GM23248 (cell line): ENCODE measurements around the gene SIX5. TPM values are rescaled to one million over a fixed set of nuclear protein-coding genes. Genes with fewer than 3 reads are reported as not detected.
A peak's percentile ranks its signal among the peaks of the same experiment; 100 is the strongest.

ENCODE experiments used
- DNase-seq: peaks from one replicate; pipeline ENCODE4 v3.0.0-alpha.2; 2015
- H2AFZ ChIP-seq: fragments of 200-600 bp; sonication (generic); 2 replicates; pipeline ENCODE4 v1.6.1; 2016; ENCODE audit warnings: antibody characterized with exemption
- H3F3A ChIP-seq: fragments of 200-600 bp; sonication (generic); 2 replicates; pipeline ENCODE4 v1.6.1; 2016; ENCODE audit warnings: mild to moderate bottlenecking, antibody characterized with exemption, mixed run types; ENCODE audit not compliant: insufficient read depth
- H3K27ac ChIP-seq: fragments of 200-600 bp; sonication (generic); 2 replicates; pipeline ENCODE4 v1.5.1; 2016; ENCODE audit warnings: mild to moderate bottlenecking
- H3K27me3 ChIP-seq: fragments of 200-600 bp; sonication (generic); replicated peaks from 2 replicates; pipeline ENCODE4 v1.6.1; 2016; ENCODE audit warnings: mild to moderate bottlenecking; ENCODE audit not compliant: insufficient read depth
- H3K36me3 ChIP-seq: fragments of 200-600 bp; sonication (generic); 2 replicates; pipeline ENCODE4 v1.6.1; 2016; ENCODE audit warnings: low read depth, mild to moderate bottlenecking
- H3K4me1 ChIP-seq: fragments of 200-600 bp; sonication (generic); 2 replicates; pipeline ENCODE4 v1.6.1; 2016; ENCODE audit warnings: mild to moderate bottlenecking; ENCODE audit not compliant: insufficient read depth
- H3K4me2 ChIP-seq: fragments of 200-600 bp; sonication (generic); one replicate; pipeline ENCODE4 v1.6.1; 2016; ENCODE audit warnings: mild to moderate bottlenecking; ENCODE audit not compliant: unreplicated experiment
- H3K4me3 ChIP-seq: fragments of 200-600 bp; sonication (generic); 2 replicates; pipeline ENCODE4 v1.5.1; 2016; ENCODE audit warnings: mild to moderate bottlenecking
- H3K79me2 ChIP-seq: fragments of 200-600 bp; sonication (generic); 2 replicates; pipeline ENCODE4 v1.6.1; 2016; ENCODE audit warnings: mild to moderate bottlenecking; ENCODE audit not compliant: insufficient read depth
- H3K9ac ChIP-seq: fragments of 200-600 bp; sonication (generic); 2 replicates; pipeline ENCODE4 v1.6.1; 2016; ENCODE audit warnings: mild to moderate bottlenecking
- H3K9me2 ChIP-seq: fragments of 200-600 bp; sonication (generic); 2 replicates; pipeline ENCODE4 v1.6.1; 2016; ENCODE audit warnings: mixed run types, mild to moderate bottlenecking, moderate library complexity; ENCODE audit not compliant: insufficient read depth
- H3K9me3 ChIP-seq: fragments of 200-600 bp; sonication (generic); one replicate; pipeline ENCODE4 v1.6.1; 2017; ENCODE audit warnings: low read depth
- H4K20me1 ChIP-seq: fragments of 200-600 bp; sonication (generic); 2 replicates; pipeline ENCODE4 v1.6.0; 2016; ENCODE audit not compliant: insufficient read depth
- EZH2 ChIP-seq: fragments of 200-600 bp; sonication (generic); IDR thresholded peaks from 2 replicates; pipeline ENCODE4 v1.6.1; 2018; ENCODE audit warnings: antibody characterized with exemption, mild to moderate bottlenecking; ENCODE audit not compliant: insufficient read depth, poor library complexity, severe bottlenecking
- EZH2phosphoT487 ChIP-seq: fragments of 200-600 bp; sonication (generic); IDR thresholded peaks from 2 replicates; pipeline ENCODE4 v1.6.1; 2018; ENCODE audit warnings: antibody characterized with exemption, moderate library complexity, mild to moderate bottlenecking, low read depth; ENCODE audit not compliant: insufficient read depth
- WGBS, 2 experiments: methylation state at CpG; one replicate each; pipeline ENCODE4 v1.1.6; 2015 to 2017; ENCODE audit warnings: low lambda C conversion rate in 2 of 2, low coverage in 1 of 2; ENCODE audit errors: missing lambda C conversion rate in 2 of 2; 5-methylcytosine and 5-hydroxymethylcytosine counted together
- in situ Hi-C: fragments of 300-500 bp; cut with MboI; formaldehyde crosslinking; loops from 2 replicates; pipeline ENCODE4 v1.15.0; 2020
- polyA plus RNA-seq: library from polyadenylated mRNA; unstranded; fragments of >200 nt; fragmentation: Nextera tagmentation; extraction: Ambion mirVana; gene quantifications from 2 replicates; pipeline ENCODE4 v1.2.1, GENCODE V29; 2016
- total RNA-seq: library from RNA; depleted of rRNA; stranded (reverse); fragments of >200 nt; shearing (Covaris generic); gene quantifications from 2 replicates; pipeline ENCODE4 v1.2.3, GENCODE V29; 2014; rRNA removed

The SIX5 gene
- total and polyA plus RNA-seq, 2 experiments from 2014 or later: 6.1 to 16.8 TPM

GRCh38 chr19:45717131-45717982, 51.7 kb downstream of the SIX5 start:
- Histone ChIP-seq H3K4me2 (peak overlapping the region; percentile 93), H3K36me3 (no peaks in the 10 kb centered on the region), H3K27ac (peak overlapping the region; percentile 77), H4K20me1 (no peaks in the 10 kb centered on the region), H3F3A (peaks cover 15% of the 10 kb centered on the region), H3K9me3 (no peaks in the 10 kb centered on the region), H3K9me2 (no peaks in the 10 kb centered on the region), H3K4me3 (peak overlapping the region; percentile 90), H3K4me1 (peaks cover 22% of the 10 kb centered on the region), H3K79me2 (peaks cover 82% of the 10 kb centered on the region), H3K9ac (peak overlapping the region; percentile 83), H2AFZ (peak overlapping the region; percentile 79), H3K27me3 (no peaks in the 10 kb centered on the region)
- no peak for TF ChIP-seq EZH2
- no peak for TF ChIP-seq EZH2phosphoT487
- in situ Hi-C loops: no loop called here
- 1 to 2% methylated on average over 50 to 51 of the region's 51 CpGs for WGBS, 2 experiments
- DNase-seq: peak; percentile 100

DNA sequence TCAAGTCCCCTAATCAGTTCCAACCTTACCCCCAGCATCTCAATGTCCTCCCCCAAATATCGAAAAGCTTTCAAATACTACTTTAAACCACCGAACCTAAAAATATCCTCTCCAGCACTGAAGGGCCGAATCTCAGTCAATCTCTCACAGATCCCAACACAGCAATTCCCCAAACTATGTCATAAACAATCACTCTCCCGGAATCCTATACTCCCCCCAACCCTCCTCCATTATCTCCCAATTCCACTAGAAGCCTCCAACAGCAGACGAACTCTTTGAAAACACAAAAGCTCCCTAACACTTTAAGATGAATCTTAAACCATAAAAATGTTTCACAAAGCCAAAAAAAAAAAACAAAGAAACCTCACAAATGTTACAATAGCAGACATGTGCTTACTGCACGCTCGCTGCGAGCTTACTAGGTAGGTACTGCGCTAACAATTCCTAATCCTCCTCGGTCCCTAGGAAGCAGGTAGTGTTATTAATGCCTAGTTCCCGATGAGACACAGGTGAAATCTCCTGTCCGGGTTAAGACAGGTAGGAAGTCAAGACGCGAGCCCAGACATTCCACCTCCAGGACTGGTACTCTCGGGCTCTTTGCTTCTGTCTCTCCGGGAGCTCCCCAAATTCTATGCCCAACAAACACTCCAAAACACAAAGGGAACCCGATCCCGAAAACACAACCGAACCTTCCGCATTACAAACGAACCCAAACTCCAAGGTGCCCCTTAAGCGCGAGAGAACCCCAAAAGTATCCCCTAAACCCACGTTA, 52.5 kb downstream of the SIX5 start:
- H3K79me2 ChIP-seq: peaks cover 78% of the 10 kb centered on the region
- DNase-seq: peak; percentile 61

GRCh38 chr19:45715139-45715538, 53.9 kb downstream of the SIX5 start:
- Histone ChIP-seq H2AFZ (no peak overlapping the region), H3K79me2 (peaks cover 84% of the 10 kb centered on the region), H3K9me2 (no peaks in the 10 kb centered on the region), H3K9me3 (no peaks in the 10 kb centered on the region), H4K20me1 (no peaks in the 10 kb centered on the region), H3K4me3 (no peak overlapping the region), H3K36me3 (no peaks in the 10 kb centered on the region), H3K4me2 (no peak overlapping the region), H3F3A (peaks cover 15% of the 10 kb centered on the region), H3K4me1 (peaks cover 14% of the 10 kb centered on the region), H3K9ac (no peak overlapping the region), H3K27me3 (no peaks in the 10 kb centered on the region), H3K27ac (no peak overlapping the region)
- in situ Hi-C loops: no loop called here
- WGBS, 2 experiments: 89 to 96% methylated on average over 3 of the region's 3 CpGs
- no peak for DNase-seq
- TF ChIP-seq EZH2 (no peak), EZH2phosphoT487 (no peak)

More for the DNA sequence above, 52.5 kb downstream of the SIX5 start:
- Histone ChIP-seq H3K9me2 (no peaks in the 10 kb centered on the region), H3K9me3 (no peaks in the 10 kb centered on the region), H3K4me1 (peaks cover 14% of the 10 kb centered on the region), H3K4me3 (peak overlapping the region; percentile 90), H4K20me1 (no peaks in the 10 kb centered on the region), H3K36me3 (no peaks in the 10 kb centered on the region), H3K27ac (peak overlapping the region; percentile 21), H3K4me2 (peak overlapping the region; percentile 93), H3F3A (peaks cover 15% of the 10 kb centered on the region), H3K9ac (peak overlapping the region; percentile 83), H3K27me3 (no peaks in the 10 kb centered on the region), H2AFZ (peak overlapping the region; percentile 79)
- no peak for TF ChIP-seq EZH2
- no peak for TF ChIP-seq EZH2phosphoT487
- in situ Hi-C loops: no loop called here
- 2% methylated on average over 24 of the region's 24 CpGs for WGBS, 2 experiments

Other genes starting within 250 kb of the SIX5 start
- gene OPA3, start 184.4 kb downstream of the SIX5 start, total RNA-seq: 5.3 and 10.6 TPM in 2 replicates
- 11.8 and 11.9 TPM in 2 replicates for gene OPA3, start 184.4 kb downstream of the SIX5 start, polyA plus RNA-seq
- 0.32 TPM in 1 of 2 replicates, not detected in the other for gene GPR4, start 167.0 kb downstream of the SIX5 start, total RNA-seq
- gene GPR4, start 167.0 kb downstream of the SIX5 start, polyA plus RNA-seq: 0.51 and 1.6 TPM in 2 replicates
- gene EML2, start 129.9 kb downstream of the SIX5 start, total RNA-seq: 24.4 and 27.5 TPM in 2 replicates
- 6.6 and 8.3 TPM in 2 replicates for gene EML2, start 129.9 kb downstream of the SIX5 start, polyA plus RNA-seq
- not detected in 2 replicates for gene GIPR, start 101.0 kb downstream of the SIX5 start, total RNA-seq
- gene GIPR, start 101.0 kb downstream of the SIX5 start, polyA plus RNA-seq: not detected in 2 replicates
- gene SNRPD2, start 77.3 kb downstream of the SIX5 start, total RNA-seq: 129 and 152 TPM in 2 replicates
- 544 and 545 TPM in 2 replicates for gene SNRPD2, start 77.3 kb downstream of the SIX5 start, polyA plus RNA-seq
- 8.6 and 13.2 TPM in 2 replicates for gene QPCTL, start 76.6 kb downstream of the SIX5 start, total RNA-seq
- gene QPCTL, start 76.6 kb downstream of the SIX5 start, polyA plus RNA-seq: 7.4 and 7.6 TPM in 2 replicates
- gene FBXO46, start 38.4 kb downstream of the SIX5 start, total RNA-seq: 6.3 and 9.1 TPM in 2 replicates
- gene FBXO46, start 38.4 kb downstream of the SIX5 start, polyA plus RNA-seq: 3.1 and 3.3 TPM in 2 replicates
- not detected in 2 replicates for gene MEIOSIN, start 35.8 kb downstream of the SIX5 start, total RNA-seq
- not detected in 2 replicates for gene MEIOSIN, start 35.8 kb downstream of the SIX5 start, polyA plus RNA-seq
- gene DMPK, start 13.2 kb upstream of the SIX5 start, total RNA-seq: 26.6 and 34.4 TPM in 2 replicates
- gene DMPK, start 13.2 kb upstream of the SIX5 start, polyA plus RNA-seq: 13.0 and 15.3 TPM in 2 replicates
- 32.2 and 32.6 TPM in 2 replicates for gene DMWD, start 23.6 kb upstream of the SIX5 start, total RNA-seq
- 11.5 and 14.5 TPM in 2 replicates for gene DMWD, start 23.6 kb upstream of the SIX5 start, polyA plus RNA-seq
- gene RSPH6A, start 46.1 kb upstream of the SIX5 start, total RNA-seq: not detected in 2 replicates
- not detected in 2 replicates for gene RSPH6A, start 46.1 kb upstream of the SIX5 start, polyA plus RNA-seq
- 28.1 and 81.4 TPM in 2 replicates for gene SYMPK, start 93.9 kb upstream of the SIX5 start, total RNA-seq
- gene SYMPK, start 93.9 kb upstream of the SIX5 start, polyA plus RNA-seq: 14.8 and 17.8 TPM in 2 replicates
- not detected in 2 replicates for gene FOXA3, start 95.1 kb upstream of the SIX5 start, total RNA-seq
- not detected in 2 replicates for gene FOXA3, start 95.1 kb upstream of the SIX5 start, polyA plus RNA-seq
- gene IRF2BP1, start 116.9 kb upstream of the SIX5 start, total RNA-seq: 39.3 and 53.8 TPM in 2 replicates
- 7.8 and 8.6 TPM in 2 replicates for gene IRF2BP1, start 116.9 kb upstream of the SIX5 start, polyA plus RNA-seq
- gene MYPOP, start 133.4 kb upstream of the SIX5 start, total RNA-seq: 3.5 and 7.7 TPM in 2 replicates
- 1.2 and 1.6 TPM in 2 replicates for gene MYPOP, start 133.4 kb upstream of the SIX5 start, polyA plus RNA-seq
- gene NANOS2, start 145.5 kb upstream of the SIX5 start, total RNA-seq: not detected in 2 replicates
- gene NANOS2, start 145.5 kb upstream of the SIX5 start, polyA plus RNA-seq: not detected in 2 replicates
- not detected in 2 replicates for gene NOVA2, start 204.6 kb upstream of the SIX5 start, total RNA-seq
- gene NOVA2, start 204.6 kb upstream of the SIX5 start, polyA plus RNA-seq: not detected in 2 replicates
- gene CCDC61, start 226.2 kb upstream of the SIX5 start, total RNA-seq: 6.9 and 9.0 TPM in 2 replicates
- 1.6 and 2.6 TPM in 2 replicates for gene CCDC61, start 226.2 kb upstream of the SIX5 start, polyA plus RNA-seq